Loucy (cell line): ENCODE data around the gene ADAD2.

Source experiments
- H2AFZ ChIP-seq: fragments of 200-600 bp; sonication (generic); 2 replicates; pipeline ENCODE4 v1.6.0; 2016; ENCODE audit warnings: antibody characterized with exemption, mild to moderate bottlenecking, low read length, moderate library complexity
- H3F3A ChIP-seq: fragments of 200-600 bp; 2 replicates; pipeline ENCODE4 v1.6.0; 2016; ENCODE audit warnings: antibody characterized with exemption, low read depth, mild to moderate bottlenecking
- H3K27me3 ChIP-seq: fragments of 200-600 bp; sonication (generic); 2 replicates; pipeline ENCODE4 v1.6.1; 2014; ENCODE audit warnings: low read length, mild to moderate bottlenecking; ENCODE audit not compliant: insufficient read depth, poor library complexity, severe bottlenecking
- H3K36me3 ChIP-seq: fragments of 200-600 bp; sonication (generic); 2 replicates; pipeline ENCODE4 v1.6.1; 2016; ENCODE audit warnings: low read length; ENCODE audit not compliant: insufficient read depth
- H3K4me1 ChIP-seq: fragments of 200-600 bp; sonication (generic); 2 replicates; pipeline ENCODE4 v1.5.1; 2014; ENCODE audit warnings: low read length, mild to moderate bottlenecking; ENCODE audit not compliant: insufficient read depth, poor library complexity, severe bottlenecking
- H3K4me2 ChIP-seq: fragments of 200-600 bp; sonication (generic); 2 replicates; pipeline ENCODE4 v1.6.0; 2014; ENCODE audit warnings: antibody characterized with exemption, low read length, low read depth, mild to moderate bottlenecking; ENCODE audit not compliant: poor library complexity, severe bottlenecking
- H3K4me3 ChIP-seq: fragments of 200-600 bp; sonication (generic); 2 replicates; pipeline ENCODE4 v1.5.1; 2014; ENCODE audit warnings: low read length, mild to moderate bottlenecking, mixed read lengths; ENCODE audit not compliant: poor library complexity, severe bottlenecking
- H3K79me2 ChIP-seq: fragments of 200-600 bp; sonication (generic); 2 replicates; pipeline ENCODE4 v1.6.1; 2014; ENCODE audit warnings: low read length; ENCODE audit not compliant: insufficient read depth
- H3K9ac ChIP-seq: fragments of 200-600 bp; sonication (generic); 2 replicates; pipeline ENCODE4 v1.6.0; 2014; ENCODE audit warnings: mild to moderate bottlenecking, low read depth, low read length, moderate library complexity; ENCODE audit not compliant: poor library complexity, severe bottlenecking
- H3K9me2 ChIP-seq: fragments of 200-600 bp; sonication (generic); replicated peaks from 2 replicates; pipeline ENCODE4 v1.6.1; 2016; ENCODE audit warnings: low read depth, low read length, mixed read lengths
- H3K9me3 ChIP-seq: fragments of 200-600 bp; sonication (generic); 2 replicates; pipeline ENCODE4 v1.6.1; 2014; ENCODE audit warnings: mild to moderate bottlenecking, antibody characterized with exemption, low read length, low read depth; ENCODE audit not compliant: insufficient read depth
- H4K20me1 ChIP-seq: fragments of 200-600 bp; sonication (generic); 2 replicates; pipeline ENCODE4 v1.6.0; 2014; ENCODE audit warnings: antibody characterized with exemption, low read length, mild to moderate bottlenecking; ENCODE audit not compliant: insufficient read depth, poor library complexity, severe bottlenecking
- CTCF ChIP-seq: fragments of 200-600 bp; sonication (generic); conservative IDR thresholded peaks from 2 replicates; pipeline ENCODE4 v1.5.1; 2014; ENCODE audit warnings: mild to moderate bottlenecking, antibody characterized with exemption, low read length
- EZH2phosphoT487 ChIP-seq: fragments of 200-600 bp; IDR thresholded peaks from 2 replicates; pipeline ENCODE4 v1.6.1; 2018; ENCODE audit warnings: antibody characterized with exemption, mild to moderate bottlenecking, moderate library complexity, borderline replicate concordance

ADAD2 gene

DNA sequence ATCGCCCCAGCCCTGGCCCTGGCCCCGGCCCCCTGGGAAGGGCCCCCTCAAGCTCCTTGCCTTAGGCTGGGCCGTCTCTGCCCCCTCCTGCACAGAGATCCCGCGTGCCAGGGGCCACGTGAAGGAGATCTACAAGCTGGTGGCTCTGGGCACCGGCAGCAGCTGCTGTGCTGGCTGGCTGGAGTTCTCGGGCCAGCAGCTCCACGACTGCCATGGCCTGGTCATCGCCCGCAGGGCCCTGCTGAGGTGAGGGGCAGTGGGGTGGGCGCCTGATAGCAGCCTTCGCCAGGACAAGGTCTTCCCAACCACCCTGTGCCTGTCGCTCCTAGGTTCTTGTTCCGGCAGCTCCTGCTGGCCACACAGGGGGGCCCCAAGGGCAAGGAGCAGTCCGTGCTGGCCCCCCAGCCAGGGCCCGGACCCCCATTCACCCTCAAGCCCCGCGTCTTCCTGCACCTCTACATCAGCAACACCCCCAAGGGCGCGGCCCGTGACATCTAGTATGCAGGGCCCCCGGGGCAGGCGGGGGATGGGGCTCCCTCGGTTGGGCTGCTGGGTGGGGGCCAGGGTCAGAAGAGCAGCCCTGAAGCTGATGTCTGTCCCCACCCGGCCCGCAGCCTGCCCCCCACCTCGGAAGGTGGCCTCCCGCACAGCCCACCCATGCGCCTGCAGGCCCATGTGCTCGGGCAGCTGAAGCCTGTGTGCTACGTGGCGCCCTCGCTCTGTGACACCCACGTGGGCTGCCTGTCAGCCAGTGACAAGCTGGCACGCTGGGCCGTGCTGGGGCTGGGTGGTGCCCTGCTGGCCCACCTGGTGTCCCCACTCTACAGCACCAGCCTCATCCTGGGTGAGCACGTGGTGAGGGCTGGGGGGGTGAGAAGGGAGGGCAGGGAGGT is 4.5 kb downstream of the ADAD2 start:
- Histone ChIP-seq H3K36me3 (no peaks in the 10 kb centered on the region), H2AFZ (no peak overlapping the region), H3K4me3 (no peak overlapping the region), H3K4me1 (no peaks in the 10 kb centered on the region), H3K79me2 (no peaks in the 10 kb centered on the region), H4K20me1 (no peaks in the 10 kb centered on the region), H3K4me2 (no peak overlapping the region), H3F3A (no peaks in the 10 kb centered on the region), H3K9ac (no peak overlapping the region), H3K27me3 (no peaks in the 10 kb centered on the region), H3K9me2 (no peaks in the 10 kb centered on the region), H3K9me3 (no peaks in the 10 kb centered on the region)
- TF ChIP-seq CTCF (no peak), EZH2phosphoT487 (no peak)

DNA sequence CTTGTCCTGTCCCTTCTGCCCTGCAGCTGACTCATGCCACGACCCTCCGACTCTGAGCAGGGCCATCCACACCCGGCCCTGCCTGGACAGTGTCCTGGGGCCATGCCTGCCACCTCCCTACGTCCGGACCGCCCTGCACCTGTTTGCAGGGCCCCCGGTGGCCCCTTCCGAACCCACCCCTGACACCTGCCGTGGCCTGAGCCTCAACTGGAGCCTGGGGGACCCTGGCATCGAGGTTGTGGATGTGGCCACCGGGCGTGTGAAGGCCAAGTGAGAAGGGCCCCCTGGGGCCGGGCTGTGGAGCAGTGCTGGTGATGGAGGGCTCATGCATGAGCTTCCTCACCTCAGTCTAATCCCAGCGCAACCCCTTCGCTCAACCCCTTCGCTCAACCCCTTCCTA is 5.1 kb downstream of the ADAD2 start:
- Histone ChIP-seq H3K9me2 (no peaks in the 10 kb centered on the region), H4K20me1 (no peaks in the 10 kb centered on the region), H3K79me2 (no peaks in the 10 kb centered on the region), H3K9ac (no peak overlapping the region), H3F3A (no peaks in the 10 kb centered on the region), H3K27me3 (no peaks in the 10 kb centered on the region), H2AFZ (no peak overlapping the region), H3K4me2 (no peak overlapping the region), H3K9me3 (no peaks in the 10 kb centered on the region), H3K4me1 (no peaks in the 10 kb centered on the region), H3K4me3 (no peak overlapping the region), H3K36me3 (no peaks in the 10 kb centered on the region)
- TF ChIP-seq EZH2phosphoT487 (no peak), CTCF (no peak)

GRCh38 chr16:84196727-84197394 is 5.9 kb downstream of the ADAD2 start:
- Histone ChIP-seq H3K9me3 (no peaks in the 10 kb centered on the region), H2AFZ (no peak overlapping the region), H3K9me2 (no peaks in the 10 kb centered on the region), H4K20me1 (no peaks in the 10 kb centered on the region), H3K9ac (no peak overlapping the region), H3F3A (no peaks in the 10 kb centered on the region), H3K79me2 (no peaks in the 10 kb centered on the region), H3K36me3 (no peaks in the 10 kb centered on the region), H3K27me3 (no peaks in the 10 kb centered on the region), H3K4me2 (no peak overlapping the region), H3K4me1 (no peaks in the 10 kb centered on the region), H3K4me3 (no peak overlapping the region)
- TF ChIP-seq EZH2phosphoT487, result no peak
- TF ChIP-seq CTCF, result no peak
